OCI-M1 (cell line): ENCODE data around the gene KCNH4.
"Not testable (repeated sequence)": the region's sequence is repeated elsewhere in the genome, so short reads cannot be mapped to it uniquely, and the experiment has no call there.

Experiments
- DNase-seq: peaks from one replicate; lab custom pipeline; 2025; lab: John Stamatoyannopoulos, UW

The KCNH4 gene

DNA sequence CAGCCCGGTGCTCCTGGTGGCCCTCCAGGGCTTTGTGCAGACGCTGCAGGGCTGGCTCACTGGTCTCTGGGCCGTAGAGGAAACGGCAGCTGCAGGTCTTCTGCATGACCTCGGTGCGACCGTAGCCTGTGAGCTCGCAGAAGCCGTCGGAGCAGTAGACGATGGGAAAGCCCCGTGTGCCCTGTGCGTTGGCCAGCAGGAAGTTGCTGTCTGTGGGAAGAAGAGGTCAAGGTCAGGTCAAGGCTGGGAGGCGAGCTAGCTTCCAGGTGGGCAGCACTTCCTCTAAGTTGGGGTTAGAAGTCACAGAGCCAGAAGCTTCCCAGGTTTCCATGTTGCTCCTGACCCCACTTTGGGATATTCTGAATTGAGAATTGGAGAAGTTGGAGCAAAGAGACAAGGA, 2.1 kb downstream of the KCNH4 start:
- no peak for DNase-seq

DNA sequence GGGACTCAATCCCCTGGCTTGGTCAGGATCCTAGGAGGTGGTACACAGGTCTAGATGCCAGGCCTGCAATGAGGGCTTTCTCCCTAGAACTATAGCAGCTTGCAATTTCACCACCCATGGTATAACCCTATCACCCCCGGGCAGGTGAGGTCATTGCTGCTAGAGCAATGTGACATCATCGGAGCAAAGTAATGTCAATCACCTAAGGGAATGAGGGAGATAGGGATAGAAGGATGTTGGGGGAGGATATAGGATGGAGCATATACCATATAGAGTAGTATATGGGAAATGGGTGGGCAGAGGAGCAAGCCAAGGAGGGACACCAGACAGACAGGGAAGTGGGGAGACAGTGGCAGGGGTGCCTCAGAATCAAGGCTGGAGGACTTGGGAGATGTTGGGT, 3.3 kb downstream of the KCNH4 start:
- no peak for DNase-seq

- DNase-seq: no peak
Observed at GRCh38 chr17:42174126-42174783, 6.7 kb downstream of the KCNH4 start.

DNA sequence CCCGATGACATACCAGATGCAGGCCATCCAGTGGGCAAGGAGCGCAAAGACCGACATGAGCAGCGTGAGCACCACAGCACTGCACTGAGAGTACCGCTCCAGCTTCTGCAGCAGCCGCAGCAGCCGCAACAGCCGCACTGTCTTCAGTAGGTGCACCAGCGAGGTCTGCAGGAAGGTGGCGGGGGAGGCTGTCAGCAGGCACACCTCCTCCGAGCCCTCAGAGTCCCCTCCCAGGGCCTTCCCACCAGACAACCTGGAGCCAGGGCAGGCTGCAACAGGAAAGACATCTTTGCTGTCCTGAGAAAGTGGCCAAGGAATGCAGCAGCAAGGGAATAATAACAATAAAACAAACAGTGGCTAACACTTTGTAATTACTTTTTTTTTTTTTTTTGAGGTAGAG, 9.1 kb downstream of the KCNH4 start:
- DNase-seq: no peak

DNA sequence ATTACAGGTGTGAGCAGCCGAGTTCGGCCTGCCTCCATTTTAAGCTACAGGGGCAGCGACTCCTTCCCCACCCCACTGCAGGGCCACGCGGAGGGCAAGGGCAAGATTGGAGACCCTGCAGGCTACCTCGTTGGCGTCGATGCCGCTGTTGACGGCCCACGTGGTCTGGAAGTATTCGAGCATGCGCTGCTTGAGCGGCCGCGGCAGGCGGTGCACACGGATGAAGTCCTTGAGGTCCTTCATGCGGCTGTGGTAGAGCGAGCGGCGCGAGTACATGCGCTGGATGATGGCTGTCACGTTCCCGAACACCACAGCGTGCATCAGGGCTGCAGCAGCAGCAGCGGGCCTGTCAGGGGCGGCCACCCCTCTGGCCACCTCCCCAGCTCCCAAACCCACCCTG, 11.6 kb downstream of the KCNH4 start:
- DNase-seq: no peak

DNA sequence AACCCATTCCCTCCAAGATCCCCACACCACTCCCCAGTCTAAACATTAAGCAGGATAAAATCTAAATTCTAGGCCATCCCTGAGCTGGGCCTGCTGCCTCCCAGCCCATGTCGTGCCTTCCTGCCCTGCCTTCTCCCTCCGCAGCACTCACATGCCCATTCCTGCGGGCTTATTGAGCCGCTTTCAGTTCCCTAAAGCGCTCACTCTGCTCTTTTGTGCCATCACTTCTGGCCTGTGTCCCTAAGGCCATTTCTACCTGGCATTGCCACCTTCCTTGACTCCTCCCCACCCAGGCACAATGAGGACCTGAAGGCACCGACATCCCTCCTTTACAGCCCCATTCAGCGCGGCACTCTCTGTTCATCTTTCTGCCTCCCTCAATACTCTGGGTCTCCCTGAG, 13.1 kb downstream of the KCNH4 start:
- no peak for DNase-seq

DNA sequence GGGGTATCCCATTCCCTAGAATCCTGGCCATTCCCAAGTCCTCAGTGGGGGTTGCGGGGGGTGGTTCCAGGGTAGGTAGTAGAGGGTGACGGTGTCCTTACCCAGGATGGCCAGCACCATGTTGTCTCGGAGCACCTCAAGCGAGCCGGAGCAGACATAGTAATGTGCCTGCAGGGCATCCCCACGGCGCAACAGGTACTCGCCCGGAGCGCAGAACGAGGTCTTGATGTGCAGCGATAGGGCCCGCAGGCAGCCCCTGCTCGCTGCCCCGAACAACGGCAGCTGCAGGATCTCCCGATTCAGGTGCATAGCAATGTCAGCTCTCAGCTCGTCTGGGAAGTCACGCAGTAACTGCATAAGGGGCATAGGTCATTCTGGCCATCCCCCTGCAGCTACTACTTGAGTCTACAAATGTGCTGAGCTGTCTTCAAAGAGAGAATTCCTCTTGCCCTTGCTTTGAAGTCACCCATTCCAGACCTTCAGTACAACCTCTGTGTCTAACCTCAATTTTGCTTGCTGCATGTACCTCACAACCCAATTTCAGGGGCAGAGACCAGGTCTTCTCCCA, 14.7 kb downstream of the KCNH4 start:
- DNase-seq: no peak

DNA sequence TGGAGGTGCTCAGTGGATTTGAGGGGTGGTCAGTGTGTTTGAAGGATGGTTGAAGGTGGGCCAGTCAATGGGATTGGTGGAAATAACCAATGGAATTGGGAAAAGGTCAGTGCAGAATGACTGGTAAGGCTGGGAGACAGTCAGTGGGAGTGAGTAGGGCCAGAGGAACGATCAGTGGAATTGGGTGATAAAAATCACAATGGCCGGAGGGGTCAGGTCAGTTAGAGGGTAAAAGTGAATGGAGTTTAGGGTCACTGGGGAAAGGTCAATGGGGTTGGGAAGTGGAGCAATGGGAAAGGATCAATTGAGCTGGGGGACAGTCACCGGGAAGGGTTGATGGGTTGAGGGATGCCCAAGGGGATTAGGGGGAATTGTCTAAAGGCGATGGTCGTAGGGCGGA, 15.2 kb downstream of the KCNH4 start:
- DNase-seq: no peak

DNA sequence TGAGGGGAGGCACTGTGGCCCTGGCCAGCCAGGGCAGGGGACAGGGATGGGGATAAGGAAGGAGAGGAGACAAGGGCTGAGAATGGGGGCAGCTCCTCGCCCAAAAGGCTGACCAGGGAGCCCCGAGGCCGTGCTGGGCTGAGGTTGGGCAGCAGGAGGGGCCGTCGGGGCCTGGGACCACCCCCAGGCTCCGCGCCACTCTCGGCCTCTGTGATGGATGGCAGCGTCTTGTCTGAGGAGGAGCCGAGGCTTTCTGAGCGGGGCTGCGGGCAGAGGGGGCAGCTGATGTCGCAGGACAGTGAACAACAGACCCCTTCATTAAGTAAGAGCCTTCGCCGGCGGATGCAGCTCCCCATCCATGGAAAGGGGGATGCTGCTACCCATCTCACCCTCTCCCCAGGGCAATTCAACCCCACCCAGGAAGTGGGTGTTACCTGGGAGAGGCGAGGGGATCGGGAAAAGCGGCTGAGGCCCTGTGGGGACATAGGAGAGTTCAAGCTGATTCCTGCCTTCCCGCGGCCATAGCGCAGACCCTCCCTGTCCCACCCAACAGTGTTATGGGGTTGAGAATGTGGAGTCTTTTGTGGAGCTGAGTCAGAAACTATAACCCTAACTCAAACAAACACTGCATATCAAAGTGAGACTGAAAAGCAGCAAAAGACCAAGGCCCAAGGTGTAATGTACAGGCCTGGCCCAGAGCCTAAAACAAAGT, 17.1 kb downstream of the KCNH4 start:
- no peak for DNase-seq

DNA sequence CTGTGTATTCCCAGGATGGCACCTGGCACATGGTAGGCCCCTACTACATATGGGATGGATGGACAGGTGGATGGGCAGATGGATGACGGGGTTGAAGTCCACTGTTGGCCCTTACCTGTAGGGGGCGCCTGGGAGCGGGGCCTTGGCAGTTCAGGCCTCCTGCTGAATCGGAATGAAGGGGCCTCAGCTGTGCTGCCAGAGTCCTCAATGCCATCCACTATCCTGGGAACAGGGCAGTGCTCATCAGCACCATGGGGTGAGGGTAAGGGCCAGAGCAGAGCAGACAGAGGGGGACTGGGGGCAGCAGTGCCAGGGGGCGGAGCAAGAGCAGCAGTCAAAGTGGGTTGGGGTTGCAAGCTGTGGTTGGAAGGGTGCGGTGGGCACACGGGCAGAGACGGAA, 17.8 kb downstream of the KCNH4 start:
- peak; percentile 57 for DNase-seq

GRCh38 chr17:42160531-42160910, 20.4 kb downstream of the KCNH4 start:
- DNase-seq: no peak

- DNase-seq: no peak
Observed at GRCh38 chr17:42159796-42160530, 21.0 kb downstream of the KCNH4 start.

DNA sequence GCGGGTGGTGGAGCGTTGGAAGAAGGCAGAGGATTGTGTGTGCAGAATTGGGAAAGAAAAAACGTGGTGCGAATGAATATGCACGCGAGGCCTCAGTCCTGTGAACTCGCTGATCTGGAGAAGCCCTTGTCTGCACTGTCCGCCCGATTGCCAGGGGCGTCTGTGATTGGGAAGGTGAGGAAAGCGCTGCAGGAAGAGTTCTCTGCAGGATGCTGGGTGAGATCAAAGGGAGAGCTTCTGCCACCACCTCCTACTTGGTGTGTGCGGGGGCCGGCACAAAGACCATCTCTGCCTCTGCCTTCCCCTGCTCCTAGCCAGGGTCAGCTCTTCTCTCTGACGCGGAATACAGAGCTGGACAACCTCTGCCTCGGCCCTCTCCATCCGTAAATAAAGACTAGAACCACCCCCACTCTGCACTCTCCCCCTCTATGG, 25.3 kb downstream of the KCNH4 start:
- no peak for DNase-seq

GRCh38 chr17:42153919-42154742, 26.8 kb downstream of the KCNH4 start:
- peak; percentile 77 for DNase-seq

DNA sequence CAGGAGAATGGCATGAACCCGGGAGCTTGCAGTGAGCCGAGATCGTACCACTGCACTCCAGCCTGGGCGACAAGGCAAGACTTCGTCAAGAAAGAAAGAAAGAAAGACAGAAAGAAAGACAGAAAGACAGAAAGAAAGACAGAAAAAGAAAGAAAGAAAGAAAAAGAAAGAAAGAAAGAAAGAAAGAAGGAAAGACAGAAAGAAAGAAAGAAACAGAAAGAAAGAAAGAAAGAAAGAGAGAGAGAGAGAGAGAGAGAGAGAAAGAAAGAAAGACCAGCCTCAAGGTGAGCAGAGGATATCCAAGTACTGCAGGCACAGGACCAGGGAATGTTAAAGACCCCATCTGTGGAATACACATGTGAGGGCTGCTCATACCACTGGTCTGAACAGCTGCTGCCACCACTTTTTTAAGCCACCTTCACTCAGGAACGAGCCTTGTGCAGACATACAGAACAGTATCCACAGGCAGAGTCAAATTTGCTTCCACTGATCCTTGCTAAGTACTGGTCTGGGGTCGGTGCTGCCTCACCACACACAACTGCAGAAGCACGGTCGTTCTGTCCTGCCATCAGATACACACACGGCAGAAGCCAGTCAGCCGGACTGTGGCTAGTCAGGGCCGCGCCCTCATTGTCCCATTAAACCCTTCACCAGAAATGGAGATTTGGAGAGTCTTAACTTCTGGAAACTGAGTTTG, 33.9 kb downstream of the KCNH4 start:
- DNase-seq: no peak

DNA sequence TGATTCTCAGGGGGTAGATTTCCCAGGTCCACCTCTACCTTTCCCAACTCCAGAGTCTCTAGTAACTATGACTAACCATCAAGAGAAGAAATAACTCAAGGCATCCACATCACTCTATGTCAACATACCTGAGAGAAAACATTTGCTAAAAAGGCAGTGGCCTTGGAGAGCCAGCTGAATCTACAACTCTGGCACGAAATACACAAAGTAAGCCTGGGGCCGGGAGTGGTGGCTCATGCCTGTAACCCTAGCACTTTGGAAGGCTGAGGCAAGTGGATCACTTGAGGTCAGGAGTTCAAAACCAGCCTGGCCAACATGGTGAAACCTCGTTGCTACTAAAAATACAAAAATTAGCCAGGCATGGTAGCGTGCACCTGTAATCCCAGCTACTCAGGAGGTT, 37.8 kb downstream of the KCNH4 start:
- DNase-seq: not testable (repeated sequence)

DNA sequence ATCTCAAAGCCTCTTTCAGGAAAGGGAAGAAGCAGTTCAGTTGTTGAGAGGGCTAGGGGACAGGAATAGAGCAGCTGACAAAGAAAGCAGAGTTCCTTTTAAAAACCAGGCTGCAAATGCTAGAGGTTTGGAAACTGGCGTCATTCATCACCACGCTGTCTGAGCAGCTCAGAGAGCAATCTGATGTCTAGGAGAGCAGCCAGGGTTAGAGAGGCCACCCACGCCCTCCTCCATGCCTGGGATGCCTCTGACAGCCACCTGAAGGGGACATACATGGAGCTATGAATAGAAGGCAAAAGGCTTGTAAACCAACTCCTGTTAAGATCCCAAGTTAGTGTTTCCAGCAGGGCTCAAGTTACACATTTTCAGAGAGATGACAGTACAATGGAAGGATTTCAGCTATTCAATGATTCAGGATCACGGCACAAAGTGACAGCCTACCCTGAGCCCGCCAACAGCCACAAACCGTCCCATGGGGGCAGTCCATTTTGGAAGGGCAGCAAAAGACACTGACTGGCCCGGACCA, 38.5 kb downstream of the KCNH4 start:
- no peak for DNase-seq

GRCh38 chr17:42141382-42141781, 39.6 kb downstream of the KCNH4 start:
- no peak for DNase-seq

GRCh38 chr17:42140690-42141089, 40.3 kb downstream of the KCNH4 start:
- not testable (repeated sequence) for DNase-seq

DNA sequence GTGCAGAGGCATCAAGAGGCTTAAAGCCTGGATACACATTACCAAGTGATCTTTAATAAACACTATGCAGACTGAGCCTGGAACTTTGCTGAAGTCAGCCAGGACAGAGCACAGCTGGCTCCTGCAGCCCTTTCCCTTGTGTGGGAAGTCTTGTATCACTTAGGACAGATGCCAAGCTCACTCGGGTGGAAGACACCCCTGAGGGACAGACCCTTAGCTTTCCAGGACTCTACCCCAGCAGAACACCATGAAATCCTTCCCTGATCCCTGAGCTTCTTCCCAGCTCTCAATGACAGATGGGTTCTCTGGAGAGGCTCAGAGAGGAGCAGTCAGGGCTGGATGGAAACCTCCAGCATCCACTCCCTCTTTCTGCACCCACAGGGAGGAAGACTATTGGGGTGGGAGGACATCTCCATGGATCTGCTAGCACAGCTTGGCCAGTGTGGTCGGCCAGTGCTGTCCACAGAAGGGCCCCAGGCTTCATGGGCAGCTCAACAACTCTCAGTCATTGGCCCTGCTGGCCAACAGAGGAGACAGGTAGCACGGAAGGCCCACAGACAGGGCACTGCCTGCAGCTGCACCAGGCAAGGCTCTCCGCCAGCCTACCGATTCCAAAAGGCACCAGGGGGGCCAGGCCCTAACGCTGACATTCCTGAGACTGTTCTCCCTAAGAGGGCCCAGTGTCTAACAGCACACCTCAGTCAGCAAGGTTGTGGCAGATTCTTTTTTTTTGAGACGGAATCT, 42.0 kb downstream of the KCNH4 start:
- no peak for DNase-seq
